HepG2 (cell line): ENCODE measurements around the gene PRDM9. TPM values are rescaled to one million over a fixed set of nuclear protein-coding genes. Genes with fewer than 3 reads are reported as not detected.

Experiments
- ATAC-seq: fragments of 200-7000 bp; cut with Tn5 transposase; 3 replicates; pipeline ENCODE4 v1.9.1; 2020; ENCODE audit warnings: mild to moderate bottlenecking, moderate library complexity
- BruUV-seq: library from RNA; stranded (reverse); fragments of 400-500 nt; replicated peaks from 2 replicates; lab custom pipeline; 2021; lab: Mats Ljungman, UMichigan
- CTCF ChIA-PET: fragments of 300-600 bp; formaldehyde crosslinking; extraction: SDS; loops from one replicate; lab custom pipeline; 2021; ENCODE audit warnings: low total read pairs, inconsistent platforms, low intra/inter-chr PET ratio; lab: Yijun Ruan, JAX
- POLR2A ChIA-PET: fragments of 350-600 bp; sonication (Branson Sonifier 250); formaldehyde crosslinking; loops from one replicate; lab custom pipeline; 2020; ENCODE audit warnings: antibody characterized with exemption, inconsistent platforms; lab: Yijun Ruan, JAX
- DNase-seq: peaks from one replicate; pipeline ENCODE4 v3.0.0-alpha.2; 2015; ENCODE audit warnings: low spot score
- FAIRE-seq: peaks from 3 replicates; lab custom pipeline; 2011; peaks lifted over from hg19 to GRCh38; lab: Jason Lieb, UNC
- H2AFZ ChIP-seq: one replicate; pipeline ENCODE4 v1.6.1; 2011; ENCODE audit warnings: low read length, inconsistent platforms
- H3K27ac ChIP-seq: fragments of 300-600 bp; 3 replicates; pipeline ENCODE4 v1.8.0; 2011; ENCODE audit warnings: mixed run types, mild to moderate bottlenecking, mixed read lengths, low read length, inconsistent platforms; ENCODE audit not compliant: insufficient read depth; ENCODE audit errors: extremely low read length
- H3K27me3 ChIP-seq, 2 experiments: fragments of 200-600 bp in 1 of 2; 2 replicates in 1 of 2; 3 replicates in 1 of 2; pipeline versions ENCODE4 v1.6.0 to v1.8.0; 2011; ENCODE audit warnings: low read length in 2 of 2, mild to moderate bottlenecking in 2 of 2, moderate library complexity in 2 of 2, inconsistent platforms in 1 of 2; ENCODE audit not compliant: insufficient read depth in 2 of 2, control insufficient read depth in 1 of 2
- H3K36me3 ChIP-seq, 2 experiments: fragments of 200-600 bp in 1 of 2; replicated peaks in 1 of 2; 2 replicates in 1 of 2; 3 replicates in 1 of 2; pipeline versions ENCODE4 v1.5.1 to v1.8.0; 2011; ENCODE audit warnings: low read length in 2 of 2, inconsistent platforms in 1 of 2; ENCODE audit not compliant: insufficient read depth in 2 of 2, control insufficient read depth in 1 of 2
- H3K4me1 ChIP-seq: 2 replicates; pipeline ENCODE4 v1.5.1; 2012; ENCODE audit warnings: low read length, inconsistent platforms; ENCODE audit not compliant: insufficient read depth
- H3K4me2 ChIP-seq: 2 replicates; pipeline ENCODE4 v1.6.0; 2011; ENCODE audit warnings: low read depth, low read length, inconsistent platforms
- H3K4me3 ChIP-seq, 3 experiments: fragments of 200-600 bp in 1 of 3; sonication (generic), shearing (Covaris generic) in 1 of 3; replicated peaks in 1 of 3; 2 replicates each; pipeline ENCODE4 v1.5.1; 2011 to 2016; ENCODE audit warnings: low read length in 3 of 3, inconsistent platforms in 2 of 3, low read depth in 2 of 3, mild to moderate bottlenecking in 2 of 3, control low read depth in 1 of 3, mixed read lengths in 1 of 3; ENCODE audit not compliant: insufficient read depth in 1 of 3
- H3K79me2 ChIP-seq: one replicate; pipeline ENCODE4 v1.6.1; 2011; ENCODE audit warnings: low read length, inconsistent platforms; ENCODE audit not compliant: insufficient read depth
- H3K9ac ChIP-seq: 2 replicates; pipeline ENCODE4 v1.6.0; 2011; ENCODE audit warnings: mild to moderate bottlenecking, low read depth, low read length, inconsistent platforms; ENCODE audit not compliant: insufficient read depth
- H3K9me3 ChIP-seq: 2 replicates; pipeline ENCODE4 v1.5.1; 2012; ENCODE audit warnings: mild to moderate bottlenecking, low read length
- H4K20me1 ChIP-seq: 2 replicates; pipeline ENCODE4 v1.6.0; 2011; ENCODE audit warnings: inconsistent platforms, mild to moderate bottlenecking, low read length, moderate library complexity; ENCODE audit not compliant: insufficient read depth
- DMAP1 ChIP-seq: IDR thresholded peaks from 2 replicates; pipeline ENCODE4 v1.6.1; 2016
- HNF1B ChIP-seq: sonication (generic); formaldehyde crosslinking; IDR thresholded peaks from 2 replicates; pipeline ENCODE4 v1.5.1; 2020; ENCODE audit warnings: mild to moderate bottlenecking, moderate library complexity, missing genetic modification reagents
- THAP11 ChIP-seq: IDR thresholded peaks from 2 replicates; pipeline ENCODE4 v1.6.1; 2016; ENCODE audit warnings: missing biosample characterization, missing genetic modification reagents
- U2AF1 ChIP-seq: fragments of 200-400 bp; formaldehyde crosslinking; optimal IDR thresholded peaks from 2 replicates; pipeline ENCODE3; 2017; ENCODE audit warnings: mild to moderate bottlenecking, low read depth, low read length
- ZBTB38 ChIP-seq: sonication (generic); formaldehyde crosslinking; IDR thresholded peaks from 2 replicates; pipeline ENCODE4 v1.5.1; 2020; ENCODE audit warnings: mild to moderate bottlenecking, missing genetic modification reagents
- ZFP82 ChIP-seq: sonication (generic); formaldehyde crosslinking; IDR thresholded peaks from 2 replicates; pipeline ENCODE4 v1.5.1; 2020; ENCODE audit warnings: mild to moderate bottlenecking, missing genetic modification reagents, borderline replicate concordance
- ZNF143 ChIP-seq: sonication (generic); formaldehyde crosslinking; IDR thresholded peaks from 2 replicates; pipeline ENCODE4 v1.4.0; 2020; ENCODE audit warnings: missing genetic modification reagents
- ZNF333 ChIP-seq: sonication (generic); formaldehyde crosslinking; IDR thresholded peaks from 2 replicates; pipeline ENCODE4 v1.4.0; 2020; ENCODE audit warnings: mild to moderate bottlenecking, missing genetic modification reagents, borderline replicate concordance
- ZNF343 ChIP-seq: sonication (generic); formaldehyde crosslinking; IDR thresholded peaks from 2 replicates; pipeline ENCODE4 v1.4.0; 2020; ENCODE audit warnings: mild to moderate bottlenecking, missing genetic modification reagents
- ZNF530 ChIP-seq: sonication (generic); formaldehyde crosslinking; IDR thresholded peaks from 2 replicates; pipeline ENCODE4 v1.5.0; 2020; ENCODE audit warnings: low read depth, mild to moderate bottlenecking, missing genetic modification reagents
- ZNF850 ChIP-seq: sonication (generic); formaldehyde crosslinking; conservative IDR thresholded peaks from 2 replicates; pipeline ENCODE4 v1.9.0; 2021; ENCODE audit warnings: mild to moderate bottlenecking, missing genetic modification reagents
- WGBS: methylation state at CpG from one replicate; pipeline ENCODE4 v1.1.6; 2017; ENCODE audit warnings: low lambda C conversion rate; 5-methylcytosine and 5-hydroxymethylcytosine counted together
- in situ Hi-C: cut with HindIII; loops from 2 replicates; pipeline ENCODE4 v1.10.0; 2017; ENCODE audit warnings: low pct_unique_long_range_greater_than_20kb; ENCODE audit not compliant: extremely low pct_ligation_motif_present
- intact Hi-C: fragments of 100-400 bp; cut with micrococcal nuclease; formaldehyde crosslinking; loops from one replicate; pipeline ENCODE4 v1.10.0; 2022; ENCODE audit not compliant: unreplicated experiment
- polyA plus RNA-seq, 8 experiments: library from polyadenylated mRNA; depleted of rRNA in 3 of 8; stranded (reverse) in 7 of 8; unstranded in 1 of 8; fragments of >200 nt; fragmentation: Illumina TruSeq in 4 of 8; extraction: Trizol in 4 of 8; gene quantifications; 2 replicates each; pipeline versions ENCODE4 v1.2.1 to v1.2.3, GENCODE V29; 2011 to 2016; ENCODE audit warnings: low read depth in 4 of 8, missing spikeins in 1 of 8, mixed read lengths in 1 of 8; ENCODE audit not compliant: insufficient read depth in 1 of 8
- total RNA-seq, 5 experiments: library from RNA; depleted of rRNA; stranded (reverse); fragments of >200 nt; fragmentation: Illumina TruSeq; extraction: Trizol; gene quantifications; 2 replicates each; pipeline ENCODE4 v1.2.3, GENCODE V29; 2016; ENCODE audit warnings: low read depth in 1 of 5
- TF ChIP-seq, protein P1 (sequence below): sonication (generic); formaldehyde crosslinking; IDR thresholded peaks from 2 replicates; pipeline ENCODE4 v1.5.0; 2020; ENCODE audit warnings: missing genetic modification reagents
- TF ChIP-seq, protein P2 (sequence below): sonication (generic); formaldehyde crosslinking; conservative IDR thresholded peaks from 2 replicates; pipeline ENCODE4 v1.4.0; 2020; ENCODE audit warnings: missing genetic modification reagents

PRDM9 gene
- total and polyA plus RNA-seq, 2 of the 13 experiments (the other 11 are each of a cell fraction or from before 2014, with no cell fraction given), result not detected

- ChIA-PET CTCF (no interaction called here), POLR2A (no interaction called here)
- no TSS peak for BruUV-seq
- Histone ChIP-seq H3K36me3 (no peaks in the 10 kb centered on the region), H3K4me3 (no peak overlapping the region), H2AFZ (no peak overlapping the region), H3K4me2 (no peak overlapping the region), H3K27ac (no peak overlapping the region), H3K9ac (no peak overlapping the region), H3K27me3 (no peaks in the 10 kb centered on the region), H4K20me1 (no peaks in the 10 kb centered on the region), H3K9me3 (peaks cover 71% of the 10 kb centered on the region), H3K79me2 (no peaks in the 10 kb centered on the region), H3K4me1 (no peaks in the 10 kb centered on the region)
- ATAC-seq (no peak), FAIRE-seq (no peak), DNase-seq (no peak)
- 2% methylated on average over 3 of the region's 3 CpGs for whole genome bisulfite sequencing
- intact Hi-C loops (no loop called here), in situ Hi-C loops (no loop called here)
- TF ChIP-seq THAP11 (CRISPR knock-in tag) (no peak), ZNF333 (CRISPR knock-in tag) (no peak), HNF1B (no peak), U2AF1 (no peak), ZFP82 (CRISPR knock-in tag) (no peak), ZNF530 (no peak), ZNF850 (CRISPR knock-in tag) (no peak), DMAP1 (no peak), ZBTB38 (no peak), ZNF143 (no peak), ZNF343 (CRISPR knock-in tag) (no peak)
- TF ChIP-seq, protein P1, sequence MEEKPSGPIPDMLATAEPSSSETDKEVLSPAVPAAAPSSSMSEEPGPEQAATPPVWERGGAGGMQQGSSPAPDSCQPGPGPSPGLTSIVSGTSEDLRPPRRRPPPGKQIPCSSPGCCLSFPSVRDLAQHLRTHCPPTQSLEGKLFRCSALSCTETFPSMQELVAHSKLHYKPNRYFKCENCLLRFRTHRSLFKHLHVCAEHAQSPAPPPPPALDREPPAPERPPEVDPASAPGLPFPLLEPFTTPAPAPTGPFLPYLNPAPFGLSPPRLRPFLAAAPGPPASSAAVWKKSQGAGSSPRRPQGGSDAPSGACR (CRISPR knock-in tag), result no peak
- TF ChIP-seq, protein P2, sequence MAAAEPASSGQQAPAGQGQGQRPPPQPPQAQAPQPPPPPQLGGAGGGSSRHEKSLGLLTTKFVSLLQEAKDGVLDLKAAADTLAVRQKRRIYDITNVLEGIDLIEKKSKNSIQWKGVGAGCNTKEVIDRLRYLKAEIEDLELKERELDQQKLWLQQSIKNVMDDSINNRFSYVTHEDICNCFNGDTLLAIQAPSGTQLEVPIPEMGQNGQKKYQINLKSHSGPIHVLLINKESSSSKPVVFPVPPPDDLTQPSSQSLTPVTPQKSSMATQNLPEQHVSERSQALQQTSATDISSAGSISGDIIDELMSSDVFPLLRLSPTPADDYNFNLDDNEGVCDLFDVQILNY, result no peak
These were observed 49.6 kb upstream of the PRDM9 start for GRCh38 chr5:23457780-23458179.
